AG09319 (cell line): Measurements from ENCODE around the gene COX7B.
"Not testable (repeated sequence)": the region's sequence is repeated elsewhere in the genome, so short reads cannot be mapped to it uniquely, and the experiment has no call there.

ENCODE experiments used
- DNase-seq: peaks from one replicate; pipeline ENCODE4 v3.0.0-alpha.2; 2010; ENCODE audit warnings: low read depth; ENCODE audit errors: extremely low read depth
- TF ChIP-seq, protein P1 (sequence below): IDR thresholded peaks from 2 replicates; pipeline ENCODE4 v1.5.1; 2011; ENCODE audit warnings: low read depth, mild to moderate bottlenecking, inconsistent platforms, low read length, moderate library complexity

The COX7B gene

DNA sequence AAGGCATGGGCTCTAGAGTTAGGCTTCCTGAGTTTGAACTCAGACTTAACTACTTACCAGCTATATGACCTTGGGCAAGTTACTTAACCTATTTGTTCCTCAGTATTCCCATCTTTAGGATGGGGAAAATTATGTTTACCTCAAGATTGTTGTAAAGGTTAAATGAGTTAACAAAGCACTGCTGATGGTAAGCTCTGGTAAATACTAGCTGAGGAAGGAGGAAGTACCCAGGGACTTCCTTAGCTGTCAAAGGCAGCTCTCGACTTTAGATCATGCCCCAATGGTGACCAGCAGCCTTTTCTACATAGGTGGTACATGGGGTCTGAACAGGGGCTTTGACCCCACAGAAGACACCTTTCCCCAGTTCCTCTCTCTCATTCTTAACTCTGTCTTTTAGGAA lies 31.3 kb downstream of the COX7B start:
- TF ChIP-seq, protein P1, sequence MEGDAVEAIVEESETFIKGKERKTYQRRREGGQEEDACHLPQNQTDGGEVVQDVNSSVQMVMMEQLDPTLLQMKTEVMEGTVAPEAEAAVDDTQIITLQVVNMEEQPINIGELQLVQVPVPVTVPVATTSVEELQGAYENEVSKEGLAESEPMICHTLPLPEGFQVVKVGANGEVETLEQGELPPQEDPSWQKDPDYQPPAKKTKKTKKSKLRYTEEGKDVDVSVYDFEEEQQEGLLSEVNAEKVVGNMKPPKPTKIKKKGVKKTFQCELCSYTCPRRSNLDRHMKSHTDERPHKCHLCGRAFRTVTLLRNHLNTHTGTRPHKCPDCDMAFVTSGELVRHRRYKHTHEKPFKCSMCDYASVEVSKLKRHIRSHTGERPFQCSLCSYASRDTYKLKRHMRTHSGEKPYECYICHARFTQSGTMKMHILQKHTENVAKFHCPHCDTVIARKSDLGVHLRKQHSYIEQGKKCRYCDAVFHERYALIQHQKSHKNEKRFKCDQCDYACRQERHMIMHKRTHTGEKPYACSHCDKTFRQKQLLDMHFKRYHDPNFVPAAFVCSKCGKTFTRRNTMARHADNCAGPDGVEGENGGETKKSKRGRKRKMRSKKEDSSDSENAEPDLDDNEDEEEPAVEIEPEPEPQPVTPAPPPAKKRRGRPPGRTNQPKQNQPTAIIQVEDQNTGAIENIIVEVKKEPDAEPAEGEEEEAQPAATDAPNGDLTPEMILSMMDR = no peak
- DNase-seq = no peak

DNA sequence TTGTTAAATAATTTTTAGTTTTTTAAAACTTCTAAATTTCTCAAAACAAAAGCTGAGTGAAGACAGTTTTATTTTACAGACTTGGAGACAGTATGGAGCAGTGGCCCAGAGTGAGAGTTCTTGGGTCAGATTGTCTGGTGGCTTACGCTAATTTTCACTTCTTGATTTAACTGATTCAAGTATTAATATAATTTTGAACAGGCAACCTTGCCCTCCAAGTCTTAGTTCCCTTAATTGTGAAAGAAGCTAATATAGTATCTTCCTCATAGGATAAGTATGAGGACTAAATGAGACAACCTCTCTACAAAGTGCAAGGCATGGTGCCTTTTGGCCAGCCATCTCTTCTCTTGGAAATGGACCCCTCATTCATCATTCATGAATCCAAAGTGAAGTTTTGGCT lies 36.6 kb downstream of the COX7B start:
- DNase-seq = no peak
- TF ChIP-seq, protein P1 = no peak

DNA sequence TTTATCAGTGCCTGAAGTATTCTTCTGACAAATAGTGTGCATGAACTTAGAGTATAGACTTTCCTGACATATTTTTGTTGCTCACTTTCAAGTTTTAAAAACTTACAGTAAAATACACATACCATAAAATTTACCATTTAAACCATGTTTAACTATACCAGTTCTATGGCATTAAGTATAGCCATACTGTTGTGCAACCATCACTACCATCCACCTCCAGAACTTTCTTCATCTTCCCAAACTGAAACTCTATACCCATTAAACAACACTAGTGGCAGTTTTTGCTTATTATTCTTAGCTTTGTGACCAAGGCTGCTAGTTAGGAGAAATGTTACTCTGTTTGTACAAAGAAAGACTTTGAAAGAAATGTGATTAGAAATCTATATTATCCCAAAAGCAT lies 37.0 kb downstream of the COX7B start:
- DNase-seq = no peak
- TF ChIP-seq, protein P1 = no peak

DNA sequence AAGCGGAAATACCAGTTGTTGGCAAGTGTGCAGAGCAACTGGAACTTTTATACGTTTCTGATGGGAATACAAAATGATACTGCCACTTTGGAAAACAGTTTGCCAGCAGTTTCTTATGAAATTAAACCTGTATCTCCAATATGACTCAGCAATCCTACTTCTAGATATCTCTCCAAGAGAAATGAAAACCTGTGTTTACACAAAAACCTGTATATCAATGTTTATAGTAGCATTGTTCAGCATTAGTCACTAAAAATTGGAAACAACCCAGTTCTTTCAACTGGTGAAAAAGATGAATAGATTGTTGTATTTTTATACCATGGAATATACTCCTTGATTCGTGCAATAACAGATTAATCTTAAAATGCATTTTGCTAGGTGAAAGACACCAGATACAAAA lies 38.0 kb downstream of the COX7B start:
- DNase-seq = peak; percentile 7
- TF ChIP-seq, protein P1 = no peak

DNA sequence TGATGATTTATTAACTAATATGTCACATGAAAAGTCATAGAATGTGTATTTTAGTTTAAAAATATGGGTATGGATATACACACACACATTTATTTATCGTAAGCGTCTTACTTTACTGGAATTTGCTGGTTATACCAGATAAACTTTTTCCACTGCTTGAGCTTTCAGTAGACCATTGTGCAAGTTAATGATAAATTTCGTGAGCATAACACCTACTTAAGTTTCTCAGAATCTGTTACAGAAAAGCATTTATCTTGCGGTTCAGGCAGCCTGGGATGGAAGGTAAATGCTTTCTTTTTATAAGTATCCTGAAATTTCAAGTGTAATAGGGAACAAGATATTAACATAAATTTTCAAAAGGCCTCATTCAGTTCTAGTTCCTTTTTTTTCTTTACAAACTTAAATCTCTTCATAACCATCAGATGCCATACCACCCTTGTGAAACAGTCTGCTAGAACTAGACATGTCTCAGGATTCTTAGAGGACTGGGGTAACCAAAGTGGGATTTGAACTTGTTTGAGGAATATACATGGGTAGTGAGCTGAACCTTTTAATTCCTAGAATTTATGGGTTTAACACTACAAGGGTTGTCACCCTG lies 38.9 kb downstream of the COX7B start:
- TF ChIP-seq, protein P1 = no peak
- no peak for DNase-seq

DNA sequence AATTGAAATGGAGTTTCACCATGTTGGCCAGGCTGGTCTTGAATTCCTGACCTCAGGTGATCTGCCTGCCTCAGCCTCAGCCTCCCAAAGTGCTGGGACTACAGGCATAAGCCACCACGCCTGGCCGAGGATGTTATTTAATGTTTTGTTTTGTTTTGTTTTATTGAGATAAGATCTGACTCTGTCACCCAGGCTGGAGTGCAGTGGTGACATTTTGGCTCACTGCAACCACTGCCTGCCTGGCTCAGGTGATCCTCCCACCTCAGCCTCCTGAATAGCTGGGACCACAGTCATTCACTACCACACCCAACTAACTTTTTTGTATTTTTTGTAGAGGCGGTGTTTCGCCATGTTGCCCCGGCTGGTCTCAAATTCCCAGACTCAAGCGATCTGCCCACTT lies 45.8 kb downstream of the COX7B start:
- DNase-seq = not testable (repeated sequence)

DNA sequence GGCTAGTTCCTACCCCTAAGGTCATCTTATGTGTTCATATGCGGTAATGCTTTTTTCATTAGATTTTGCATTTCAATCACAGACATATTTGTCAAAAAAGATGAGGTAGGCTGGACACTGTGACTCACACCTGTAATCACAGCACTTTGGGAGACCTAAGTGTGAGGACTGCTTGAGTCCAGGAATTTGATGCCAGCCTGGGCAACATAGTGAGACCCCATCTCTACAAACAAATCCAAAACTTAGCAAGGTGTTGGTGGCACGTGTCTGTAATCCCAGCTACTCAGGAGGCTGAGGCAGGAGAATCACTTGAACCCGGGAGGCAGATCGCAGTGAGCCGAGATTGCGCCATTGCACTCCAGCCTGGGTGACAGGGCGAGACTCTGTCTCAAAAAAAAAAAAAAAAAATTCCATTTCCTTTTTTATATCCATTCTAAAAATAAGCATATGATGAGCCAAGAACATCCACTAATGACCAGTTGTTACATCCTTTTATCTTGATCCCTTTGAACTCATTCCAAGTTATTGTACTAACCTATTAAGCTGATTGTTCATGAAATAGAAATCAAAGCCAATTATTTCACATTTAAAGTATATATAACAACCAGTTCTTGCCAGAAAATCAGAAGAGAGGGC lies 46.8 kb downstream of the COX7B start:
- TF ChIP-seq, protein P1 = no peak

DNA sequence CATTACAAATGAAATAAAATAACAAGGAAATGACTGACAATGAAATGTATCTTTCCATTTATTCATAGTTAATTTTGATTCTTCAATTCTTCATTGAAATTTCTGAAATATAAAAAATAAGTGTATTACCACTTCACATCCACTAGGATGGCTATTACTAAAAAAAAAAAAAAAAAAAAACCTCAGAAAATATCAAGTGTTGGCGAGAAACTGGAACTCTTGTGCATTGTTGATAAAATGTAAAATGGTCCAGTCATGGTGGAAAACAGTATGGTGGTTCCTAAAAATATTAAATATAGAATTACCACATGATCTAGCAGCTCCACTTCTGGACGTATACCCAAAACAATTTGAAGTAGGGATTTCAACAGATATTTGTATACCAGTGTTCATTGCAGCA lies 47.3 kb downstream of the COX7B start:
- TF ChIP-seq, protein P1 = no peak
- DNase-seq = no peak

More for the DNA sequence above, 46.8 kb downstream of the COX7B start:
- DNase-seq = no peak
